ENCODE measurements around the gene TACC2.

GRCh38 chr10:122018951-122019413, 30.0 kb downstream of the TACC2 start:
- TF ChIP-seq, protein P1, sequence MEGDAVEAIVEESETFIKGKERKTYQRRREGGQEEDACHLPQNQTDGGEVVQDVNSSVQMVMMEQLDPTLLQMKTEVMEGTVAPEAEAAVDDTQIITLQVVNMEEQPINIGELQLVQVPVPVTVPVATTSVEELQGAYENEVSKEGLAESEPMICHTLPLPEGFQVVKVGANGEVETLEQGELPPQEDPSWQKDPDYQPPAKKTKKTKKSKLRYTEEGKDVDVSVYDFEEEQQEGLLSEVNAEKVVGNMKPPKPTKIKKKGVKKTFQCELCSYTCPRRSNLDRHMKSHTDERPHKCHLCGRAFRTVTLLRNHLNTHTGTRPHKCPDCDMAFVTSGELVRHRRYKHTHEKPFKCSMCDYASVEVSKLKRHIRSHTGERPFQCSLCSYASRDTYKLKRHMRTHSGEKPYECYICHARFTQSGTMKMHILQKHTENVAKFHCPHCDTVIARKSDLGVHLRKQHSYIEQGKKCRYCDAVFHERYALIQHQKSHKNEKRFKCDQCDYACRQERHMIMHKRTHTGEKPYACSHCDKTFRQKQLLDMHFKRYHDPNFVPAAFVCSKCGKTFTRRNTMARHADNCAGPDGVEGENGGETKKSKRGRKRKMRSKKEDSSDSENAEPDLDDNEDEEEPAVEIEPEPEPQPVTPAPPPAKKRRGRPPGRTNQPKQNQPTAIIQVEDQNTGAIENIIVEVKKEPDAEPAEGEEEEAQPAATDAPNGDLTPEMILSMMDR (IDR thresholded peaks at IDR 0.05; ENCODE audit: insufficient read depth, low read length, poor library complexity, severe bottlenecking): no peak
- no peak for TF ChIP-seq EZH2phosphoT487 (conservative IDR thresholded peaks at IDR 0.05; ENCODE audit: low read length)
